Smooth muscle cell (in vitro differentiated cells): ENCODE data around the gene DBET. TPM values are rescaled to one million over a fixed set of nuclear protein-coding genes. Genes with fewer than 3 reads are reported as not detected.
A peak's percentile ranks its signal among the peaks of the same experiment; 100 is the strongest.

Experiments
- polyA plus RNA-seq: library from polyadenylated mRNA; unstranded; fragments of >200 nt; fragmentation: Nextera tagmentation; extraction: Ambion mirVana; gene quantifications from 2 replicates; pipeline ENCODE4 v1.2.1, GENCODE V29; 2016
- small RNA-seq: library from RNA; depleted of rRNA; stranded (forward); fragments of <200 nt; gene quantifications from one replicate; pipeline ENCODE3, GENCODE V24; 2014
- total RNA-seq: library from RNA; depleted of rRNA; stranded (reverse); fragments of >200 nt; gene quantifications from 2 replicates; pipeline ENCODE4 v1.2.3, GENCODE V29; 2014

The DBET gene
- total and polyA plus RNA-seq, 2 experiments from 2014 or later: not detected

Small RNA genes within 50 kb of the gene (small RNA-seq; reads per million reads assigned to genes)
- gene RNA5SP174: 0.53 reads per million, percentile 18 among the genes with 10 or more reads in this experiment
- gene RNA5SP175: 0.32 reads per million, percentile 7 among the genes with 10 or more reads in this experiment

Other genes starting within 250 kb of the DBET start
- gene FRG1, start 123.6 kb upstream of the DBET start, total RNA-seq: 43.6 and 57.8 TPM in 2 replicates
- 34.8 and 39.2 TPM in 2 replicates for gene FRG1, start 123.6 kb upstream of the DBET start, polyA plus RNA-seq
- not detected in 2 replicates for gene FRG2, start 37.2 kb upstream of the DBET start, total RNA-seq
- not detected in 2 replicates for gene FRG2, start 37.2 kb upstream of the DBET start, polyA plus RNA-seq
- not detected in 2 replicates for gene DUX4, start 109.3 kb downstream of the DBET start, total RNA-seq
- not detected in 2 replicates for gene DUX4, start 109.3 kb downstream of the DBET start, polyA plus RNA-seq